ENCODE results near the gene MFF.

- TF ChIP-seq YY1 (IDR thresholded peaks at IDR 0.05; ENCODE audit: extremely low read depth, insufficient replicate concordance, low read depth, low read length) = no peak
- no peak for TF ChIP-seq RAD21 (IDR thresholded peaks at IDR 0.05; ENCODE audit: low read depth)
- no peak for TF ChIP-seq CTCF (IDR thresholded peaks at IDR 0.05 in 2 of 3, conservative IDR thresholded peaks at IDR 0.05 in 1 of 3; ENCODE audit: borderline replicate concordance in 1 of 3, insufficient read depth in 1 of 3, low read depth in 2 of 3, low read length in 2 of 3)
Observed at GRCh38 chr2:227378371-227378782, 53.3 kb downstream of the MFF start.

Data from HCT116 (cell line).